Erythroblast (primary cell): ENCODE data around the gene IGLON5.

Experiments used
- GATA1 ChIP-seq: IDR thresholded peaks from 2 replicates; pipeline ENCODE4 v1.6.1; 2011; ENCODE audit warnings: low read depth, mild to moderate bottlenecking, control low read depth, low read length, moderate library complexity
- POLR2A ChIP-seq: IDR thresholded peaks from 2 replicates; pipeline ENCODE4 v1.6.1; 2011; ENCODE audit warnings: mild to moderate bottlenecking, low read length

DNA sequence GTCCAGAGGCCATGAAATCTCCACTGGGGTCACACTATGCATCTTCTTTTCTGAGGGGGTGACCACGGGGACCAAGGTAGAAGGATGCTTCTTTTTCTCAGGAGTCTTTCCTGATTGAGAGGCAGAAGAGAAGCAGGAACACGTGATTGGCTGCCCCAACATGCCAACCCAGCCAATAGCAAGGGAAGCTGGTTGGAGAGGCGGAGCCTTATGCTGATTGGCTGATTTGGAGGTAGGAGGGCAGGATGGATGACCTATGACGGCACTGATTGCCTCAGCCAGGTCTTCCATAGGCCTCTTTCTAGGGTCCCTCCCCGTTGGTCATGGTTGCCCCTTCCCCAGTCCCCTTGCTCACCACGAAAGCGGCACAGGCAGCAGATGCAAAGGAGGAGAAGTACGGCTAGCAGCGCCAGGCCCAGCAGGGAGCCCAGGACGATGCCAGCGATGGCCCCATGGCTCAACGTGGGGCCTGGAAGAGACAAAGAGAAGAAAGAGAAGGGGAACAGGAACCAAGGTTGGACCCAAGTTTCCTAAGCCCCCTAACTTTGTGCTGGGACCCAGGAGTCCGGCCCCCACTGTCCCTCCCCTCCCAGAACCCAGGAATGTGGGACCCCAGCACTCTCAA lies 22.5 kb downstream of the IGLON5 start:
- TF ChIP-seq POLR2A (no peak), GATA1 (no peak)
